Hindlimb muscle (tissue), 1 donor: ENCODE results near the gene GPR153. TPM values are rescaled to one million over a fixed set of nuclear protein-coding genes. Genes with fewer than 3 reads are reported as not detected.
"Not testable (repeated sequence)": the region's sequence is repeated elsewhere in the genome, so short reads cannot be mapped to it uniquely, and the experiment has no call there.

Source experiments
- DNase-seq: peaks from one replicate; pipeline ENCODE4 v3.0.0-alpha.2; 2013
- polyA plus RNA-seq: library from polyadenylated mRNA; unstranded; fragments of 120-200 nt; gene quantifications from one replicate; pipeline ENCODE4 v1.2.1, GENCODE V29; 2013; ENCODE audit not compliant: insufficient read length

The GPR153 gene
- 23.4 TPM for polyA plus RNA-seq

- DNase-seq: no peak
Observed at GRCh38 chr1:6260961-6261614, at the start of gene GPR153. GPR153 (minus strand) TSS chr1:6261098; CDS start chr1:6254905, 6,193 bp downstream.

GRCh38 chr1:6310116-6310848, 49.4 kb upstream of the GPR153 start:
- DNase-seq: no peak

- DNase-seq: no peak
Observed at GRCh38 chr1:6309564-6309963, 48.7 kb upstream of the GPR153 start.

GRCh38 chr1:6308449-6308848, 47.6 kb upstream of the GPR153 start:
- no peak for DNase-seq

GRCh38 chr1:6307682-6308081, 46.8 kb upstream of the GPR153 start:
- DNase-seq: not testable (repeated sequence)

- DNase-seq: no peak
Observed at GRCh38 chr1:6307099-6307498, 46.2 kb upstream of the GPR153 start.

- no peak for DNase-seq
Observed at GRCh38 chr1:6303397-6304012, 42.6 kb upstream of the GPR153 start.

- no peak for DNase-seq
Observed at GRCh38 chr1:6302568-6302967, 41.7 kb upstream of the GPR153 start.

GRCh38 chr1:6301526-6301925, 40.6 kb upstream of the GPR153 start:
- DNase-seq: no peak

- DNase-seq: no peak
Observed at GRCh38 chr1:6300342-6301048, 39.6 kb upstream of the GPR153 start.

GRCh38 chr1:6299557-6300165, 38.8 kb upstream of the GPR153 start:
- no peak for DNase-seq

GRCh38 chr1:6298940-6299465, 38.1 kb upstream of the GPR153 start:
- no peak for DNase-seq

GRCh38 chr1:6298530-6298929, 37.6 kb upstream of the GPR153 start:
- no peak for DNase-seq

- no peak for DNase-seq
Observed at GRCh38 chr1:6295910-6296309, 35.0 kb upstream of the GPR153 start.

GRCh38 chr1:6294890-6295556, 34.1 kb upstream of the GPR153 start:
- DNase-seq: no peak

- no peak for DNase-seq
Observed at GRCh38 chr1:6294080-6294889, 33.4 kb upstream of the GPR153 start.

GRCh38 chr1:6292102-6292501, 31.2 kb upstream of the GPR153 start:
- DNase-seq: no peak

- no peak for DNase-seq
Observed at GRCh38 chr1:6288665-6289064, 27.8 kb upstream of the GPR153 start.

GRCh38 chr1:6288026-6288425, 27.1 kb upstream of the GPR153 start:
- no peak for DNase-seq

GRCh38 chr1:6287431-6287886, 26.6 kb upstream of the GPR153 start:
- DNase-seq: peak; percentile 48

GRCh38 chr1:6287029-6287428, 26.1 kb upstream of the GPR153 start:
- no peak for DNase-seq
